Adipocyte (in vitro differentiated cells): Measurements from ENCODE around the gene CELSR2.

ENCODE experiments used
- DNase-seq: peaks from one replicate; pipeline ENCODE4 v3.0.0-alpha.2; 2015; ENCODE audit warnings: low read depth
- H3K27me3 ChIP-seq: replicated peaks from 2 replicates; pipeline ENCODE4 v1.7.0; 2013; ENCODE audit warnings: mild to moderate bottlenecking, low read length, moderate library complexity; ENCODE audit not compliant: control insufficient read depth, insufficient read depth
- H3K36me3 ChIP-seq: 2 replicates; pipeline ENCODE4 v1.7.0; 2013; ENCODE audit warnings: low read length, mild to moderate bottlenecking, moderate library complexity; ENCODE audit not compliant: control insufficient read depth, insufficient read depth, severe bottlenecking
- H3K4me1 ChIP-seq: 2 replicates; pipeline ENCODE4 v1.7.0; 2013; ENCODE audit warnings: mild to moderate bottlenecking, low read length, moderate library complexity; ENCODE audit not compliant: control insufficient read depth, insufficient read depth
- H3K4me3 ChIP-seq: 2 replicates; pipeline ENCODE4 v1.7.0; 2013; ENCODE audit warnings: mild to moderate bottlenecking, low read length, moderate library complexity
- H3K9ac ChIP-seq: 2 replicates; pipeline ENCODE4 v1.7.0; 2013; ENCODE audit warnings: mild to moderate bottlenecking, low read length, moderate library complexity
- H3K9me3 ChIP-seq: 2 replicates; pipeline ENCODE4 v1.7.0; 2013; ENCODE audit warnings: mild to moderate bottlenecking, low read length, moderate library complexity; ENCODE audit not compliant: control insufficient read depth

The CELSR2 gene

DNA sequence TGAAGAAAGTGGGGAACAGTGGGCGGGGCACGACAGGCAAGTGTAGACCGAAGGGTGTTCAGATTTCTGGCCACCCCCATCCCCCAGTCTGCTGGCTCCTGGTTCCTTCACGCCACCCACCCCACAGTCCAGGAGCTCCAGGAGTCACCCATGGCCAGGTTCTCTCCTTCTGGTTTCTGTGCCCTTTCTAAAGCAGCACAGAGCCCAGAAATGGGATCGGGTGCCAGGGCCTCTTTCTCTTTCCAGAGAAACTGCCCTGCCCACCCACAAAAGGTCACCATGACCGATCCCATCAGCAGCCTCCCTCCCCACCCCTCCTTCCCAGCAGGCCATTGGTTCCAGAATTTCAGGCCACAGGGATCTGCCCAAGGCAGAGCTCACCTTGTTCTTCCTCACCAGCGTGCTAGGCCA, 3.2 kb upstream of the CELSR2 start:
- no peaks in the 10 kb centered on the region for H3K36me3 ChIP-seq
- no peaks in the 10 kb centered on the region for H3K9me3 ChIP-seq
- peaks cover 20% of the 10 kb centered on the region for H3K27me3 ChIP-seq
- H3K4me1 ChIP-seq, result peaks cover 15% of the 10 kb centered on the region
- no peak for DNase-seq
- no peak overlapping the region for H3K4me3 ChIP-seq
- no peak overlapping the region for H3K9ac ChIP-seq

DNA sequence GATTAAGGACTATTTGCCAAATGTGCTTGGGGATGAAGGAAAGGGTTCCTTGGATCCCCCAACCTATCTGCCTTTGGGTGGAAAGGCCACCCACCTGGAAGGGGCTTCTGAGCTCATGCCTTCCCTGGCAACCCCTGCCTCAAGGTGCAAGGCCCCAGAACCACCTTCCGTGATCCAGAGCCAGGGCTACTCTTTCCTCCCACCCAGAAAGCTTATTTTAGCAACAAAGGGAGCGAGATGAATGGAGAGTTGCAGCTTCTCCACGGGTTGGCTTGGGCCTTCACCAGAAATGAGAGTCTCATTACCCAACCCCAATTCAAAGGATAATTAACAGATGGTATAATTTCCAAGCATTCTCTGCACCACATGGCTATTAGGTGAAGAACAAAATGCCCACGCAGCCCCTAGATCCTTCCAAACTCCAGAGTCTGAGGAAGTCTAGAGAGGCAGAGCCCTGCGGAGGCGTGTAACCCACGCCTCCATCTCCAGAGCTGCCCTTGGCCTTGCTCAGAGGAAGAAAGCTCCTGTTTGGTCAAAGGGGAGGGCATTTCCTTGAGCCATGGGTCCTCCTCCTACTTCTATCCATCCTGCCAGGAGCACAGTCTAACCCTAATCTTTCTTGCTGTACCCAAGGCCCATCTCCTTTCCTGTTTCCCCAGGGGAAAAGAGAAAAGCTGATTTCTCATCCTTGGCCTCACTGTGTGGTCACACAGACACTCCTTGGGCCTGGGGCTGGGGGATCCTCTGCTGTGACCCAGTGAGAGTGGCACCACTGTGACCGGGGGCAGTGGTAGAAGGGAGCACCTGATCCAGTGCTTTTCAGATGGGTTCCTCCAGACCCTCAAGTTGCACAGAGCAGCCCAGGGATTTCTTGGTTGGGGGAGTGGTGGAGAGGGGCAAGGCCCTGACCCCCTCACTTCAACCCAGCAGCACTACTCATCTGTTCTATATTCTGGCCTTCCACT, 1.7 kb upstream of the CELSR2 start:
- H3K9me3 ChIP-seq, result no peaks in the 10 kb centered on the region
- H3K36me3 ChIP-seq, result no peaks in the 10 kb centered on the region
- DNase-seq, result no peak
- H3K4me3 ChIP-seq, result no peak overlapping the region
- H3K27me3 ChIP-seq, result peaks cover 25% of the 10 kb centered on the region
- H3K9ac ChIP-seq, result no peak overlapping the region
- H3K4me1 ChIP-seq, result no peaks in the 10 kb centered on the region

DNA sequence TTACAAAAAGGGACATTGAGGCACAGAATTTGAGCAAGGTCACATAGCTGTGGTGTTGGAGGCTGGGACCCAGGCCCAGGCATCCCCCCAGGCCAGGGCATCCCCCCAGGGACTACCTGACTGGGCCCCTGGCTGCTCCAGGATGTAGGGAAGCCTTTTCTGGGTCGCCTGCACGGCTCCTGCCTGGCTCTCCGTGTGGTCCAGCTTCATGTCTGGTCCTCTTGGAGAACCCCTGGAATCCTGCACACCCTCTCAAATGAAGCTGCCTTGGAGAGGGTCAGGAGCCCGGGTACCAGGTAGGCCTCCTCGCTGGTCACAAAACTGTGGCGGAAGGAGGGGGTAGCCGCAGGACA, 919 bp upstream of the CELSR2 start:
- Histone ChIP-seq H3K36me3 (no peaks in the 10 kb centered on the region), H3K9me3 (no peaks in the 10 kb centered on the region), H3K27me3 (peaks cover 25% of the 10 kb centered on the region), H3K9ac (no peak overlapping the region), H3K4me3 (no peak overlapping the region), H3K4me1 (peaks cover under 1% of the 10 kb centered on the region)
- DNase-seq, result no peak

DNA sequence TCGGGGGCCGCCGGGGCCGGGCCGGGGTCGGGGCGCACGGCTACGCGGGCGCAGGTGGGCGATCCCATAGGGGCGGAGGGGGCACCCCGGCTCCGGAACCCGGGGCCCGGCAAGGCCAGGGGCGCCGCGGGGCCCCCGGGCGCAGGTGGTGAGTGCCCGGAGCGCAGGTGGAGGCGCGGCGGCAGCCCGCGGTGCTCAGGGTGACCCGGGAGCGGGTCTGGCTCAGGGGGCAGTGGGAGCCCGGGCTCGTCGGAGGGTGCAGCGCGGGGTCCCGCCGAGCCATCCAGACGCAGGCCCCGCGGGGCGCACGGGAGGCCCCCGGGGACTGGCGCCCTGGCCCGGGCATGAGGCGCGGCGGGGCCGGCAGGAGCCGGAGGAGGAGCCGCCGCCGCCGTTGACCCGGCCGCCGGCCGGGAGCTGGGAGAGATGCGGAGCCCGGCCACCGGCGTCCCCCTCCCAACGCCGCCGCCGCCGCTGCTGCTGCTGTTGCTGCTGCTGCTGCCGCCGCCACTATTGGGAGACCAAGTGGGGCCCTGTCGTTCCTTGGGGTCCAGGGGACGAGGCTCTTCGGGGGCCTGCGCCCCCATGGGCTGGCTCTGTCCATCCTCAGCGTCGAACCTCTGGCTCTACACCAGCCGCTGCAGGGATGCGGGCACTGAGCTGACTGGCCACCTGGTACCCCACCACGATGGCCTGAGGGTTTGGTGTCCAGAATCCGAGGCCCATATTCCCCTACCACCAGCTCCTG, 489 bp downstream of the CELSR2 start:
- peaks cover 11% of the 10 kb centered on the region for H3K4me1 ChIP-seq
- H3K4me3 ChIP-seq, result peak overlapping the region; percentile 66
- H3K27me3 ChIP-seq, result peaks cover 25% of the 10 kb centered on the region
- no peaks in the 10 kb centered on the region for H3K9me3 ChIP-seq
- no peaks in the 10 kb centered on the region for H3K36me3 ChIP-seq
- peak; percentile 43 for DNase-seq
- H3K9ac ChIP-seq, result no peak overlapping the region

DNA sequence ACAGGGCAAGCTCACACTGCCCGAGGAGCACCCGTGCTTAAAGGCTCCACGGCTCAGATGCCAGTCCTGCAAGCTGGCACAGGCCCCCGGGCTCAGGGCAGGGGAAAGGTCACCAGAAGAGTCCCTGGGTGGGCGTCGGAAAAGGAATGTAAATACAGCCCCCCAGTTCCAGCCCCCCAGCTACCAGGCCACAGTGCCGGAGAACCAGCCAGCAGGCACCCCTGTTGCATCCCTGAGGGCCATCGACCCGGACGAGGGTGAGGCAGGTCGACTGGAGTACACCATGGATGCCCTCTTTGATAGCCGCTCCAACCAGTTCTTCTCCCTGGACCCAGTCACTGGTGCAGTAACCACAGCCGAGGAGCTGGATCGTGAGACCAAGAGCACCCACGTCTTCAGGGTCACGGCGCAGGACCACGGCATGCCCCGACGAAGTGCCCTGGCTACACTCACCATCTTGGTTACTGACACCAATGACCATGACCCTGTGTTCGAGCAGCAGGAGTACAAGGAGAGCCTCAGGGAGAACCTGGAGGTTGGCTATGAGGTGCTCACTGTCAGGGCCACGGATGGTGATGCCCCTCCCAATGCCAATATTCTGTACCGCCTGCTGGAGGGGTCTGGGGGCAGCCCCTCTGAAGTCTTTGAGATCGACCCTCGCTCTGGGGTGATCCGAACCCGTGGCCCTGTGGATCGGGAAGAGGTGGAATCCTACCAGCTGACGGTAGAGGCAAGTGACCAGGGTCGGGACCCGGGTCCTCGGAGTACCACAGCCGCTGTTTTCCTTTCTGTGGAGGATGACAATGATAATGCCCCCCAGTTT, 1.3 kb downstream of the CELSR2 start:
- DNase-seq, result no peak
- no peaks in the 10 kb centered on the region for H3K9me3 ChIP-seq
- no peaks in the 10 kb centered on the region for H3K36me3 ChIP-seq
- peaks cover 30% of the 10 kb centered on the region for H3K27me3 ChIP-seq
- no peak overlapping the region for H3K9ac ChIP-seq
- peaks cover 11% of the 10 kb centered on the region for H3K4me1 ChIP-seq
- no peak overlapping the region for H3K4me3 ChIP-seq

DNA sequence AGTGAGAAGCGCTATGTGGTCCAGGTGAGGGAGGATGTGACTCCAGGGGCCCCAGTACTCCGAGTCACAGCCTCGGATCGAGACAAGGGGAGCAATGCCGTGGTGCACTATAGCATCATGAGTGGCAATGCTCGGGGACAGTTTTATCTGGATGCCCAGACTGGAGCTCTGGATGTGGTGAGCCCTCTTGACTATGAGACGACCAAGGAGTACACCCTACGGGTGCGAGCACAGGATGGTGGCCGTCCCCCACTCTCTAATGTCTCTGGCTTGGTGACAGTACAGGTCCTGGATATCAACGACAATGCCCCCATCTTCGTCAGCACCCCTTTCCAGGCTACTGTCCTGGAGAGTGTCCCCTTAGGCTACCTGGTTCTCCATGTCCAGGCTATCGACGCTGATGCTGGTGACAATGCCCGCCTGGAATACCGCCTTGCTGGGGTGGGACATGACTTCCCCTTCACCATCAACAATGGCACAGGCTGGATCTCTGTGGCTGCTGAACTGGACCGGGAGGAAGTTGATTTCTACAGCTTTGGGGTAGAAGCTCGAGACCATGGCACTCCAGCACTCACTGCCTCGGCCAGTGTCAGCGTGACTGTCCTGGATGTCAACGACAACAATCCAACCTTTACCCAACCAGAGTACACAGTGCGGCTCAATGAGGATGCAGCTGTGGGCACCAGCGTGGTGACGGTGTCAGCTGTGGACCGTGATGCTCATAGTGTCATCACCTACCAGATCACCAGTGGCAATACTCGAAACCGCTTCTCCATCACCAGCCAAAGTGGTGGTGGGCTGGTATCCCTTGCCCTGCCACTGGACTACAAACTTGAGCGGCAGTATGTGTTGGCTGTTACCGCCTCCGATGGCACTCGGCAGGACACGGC, 2.2 kb downstream of the CELSR2 start:
- Histone ChIP-seq H3K27me3 (peaks cover 38% of the 10 kb centered on the region), H3K4me3 (no peak overlapping the region), H3K36me3 (no peaks in the 10 kb centered on the region), H3K9me3 (no peaks in the 10 kb centered on the region), H3K4me1 (peaks cover 11% of the 10 kb centered on the region), H3K9ac (no peak overlapping the region)
- no peak for DNase-seq

DNA sequence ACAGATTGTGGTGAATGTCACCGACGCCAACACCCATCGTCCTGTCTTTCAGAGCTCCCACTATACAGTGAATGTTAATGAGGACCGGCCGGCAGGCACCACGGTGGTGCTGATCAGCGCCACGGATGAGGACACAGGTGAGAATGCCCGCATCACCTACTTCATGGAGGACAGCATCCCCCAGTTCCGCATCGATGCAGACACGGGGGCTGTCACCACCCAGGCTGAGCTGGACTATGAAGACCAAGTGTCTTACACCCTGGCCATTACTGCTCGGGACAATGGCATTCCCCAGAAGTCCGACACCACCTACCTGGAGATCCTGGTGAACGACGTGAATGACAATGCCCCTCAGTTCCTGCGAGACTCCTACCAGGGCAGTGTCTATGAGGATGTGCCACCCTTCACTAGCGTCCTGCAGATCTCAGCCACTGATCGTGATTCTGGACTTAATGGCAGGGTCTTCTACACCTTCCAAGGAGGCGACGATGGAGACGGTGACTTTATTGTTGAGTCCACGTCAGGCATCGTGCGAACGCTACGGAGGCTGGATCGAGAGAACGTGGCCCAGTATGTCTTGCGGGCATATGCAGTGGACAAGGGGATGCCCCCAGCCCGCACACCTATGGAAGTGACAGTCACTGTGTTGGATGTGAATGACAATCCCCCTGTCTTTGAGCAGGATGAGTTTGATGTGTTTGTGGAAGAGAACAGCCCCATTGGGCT, 3.0 kb downstream of the CELSR2 start:
- no peaks in the 10 kb centered on the region for H3K9me3 ChIP-seq
- peaks cover 38% of the 10 kb centered on the region for H3K27me3 ChIP-seq
- no peaks in the 10 kb centered on the region for H3K36me3 ChIP-seq
- no peak for DNase-seq
- no peak overlapping the region for H3K4me3 ChIP-seq
- H3K9ac ChIP-seq, result no peak overlapping the region
- H3K4me1 ChIP-seq, result peaks cover 11% of the 10 kb centered on the region

DNA sequence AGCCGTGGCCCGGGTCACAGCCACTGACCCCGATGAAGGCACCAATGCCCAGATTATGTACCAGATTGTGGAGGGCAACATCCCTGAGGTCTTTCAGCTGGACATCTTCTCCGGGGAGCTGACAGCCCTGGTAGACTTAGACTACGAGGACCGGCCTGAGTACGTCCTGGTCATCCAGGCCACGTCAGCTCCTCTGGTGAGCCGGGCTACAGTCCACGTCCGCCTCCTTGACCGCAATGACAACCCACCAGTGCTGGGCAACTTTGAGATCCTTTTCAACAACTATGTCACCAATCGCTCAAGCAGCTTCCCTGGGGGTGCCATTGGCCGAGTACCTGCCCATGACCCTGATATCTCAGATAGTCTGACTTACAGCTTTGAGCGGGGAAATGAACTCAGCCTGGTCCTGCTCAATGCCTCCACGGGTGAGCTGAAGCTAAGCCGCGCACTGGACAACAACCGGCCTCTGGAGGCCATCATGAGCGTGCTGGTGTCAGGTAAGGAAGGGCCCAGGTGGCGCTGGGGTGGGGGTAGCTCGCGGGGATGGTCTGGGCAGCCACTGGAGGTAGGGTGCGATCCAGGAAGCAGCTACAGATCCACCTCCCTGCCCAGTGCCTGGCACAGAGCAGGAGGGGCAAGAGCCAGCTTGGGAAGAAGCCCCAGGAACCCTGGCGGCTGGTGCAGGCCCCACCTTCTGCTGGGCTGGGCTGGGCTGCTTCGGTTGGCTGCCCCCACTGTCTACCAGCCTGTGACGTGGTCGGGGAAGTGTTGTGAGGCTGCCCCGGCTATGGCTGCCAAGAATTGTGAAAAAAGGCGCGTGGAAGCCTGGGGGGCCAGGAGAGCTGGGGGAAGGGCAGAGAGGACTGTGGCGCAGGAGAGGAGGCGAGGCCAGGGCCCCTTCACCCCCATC, 3.8 kb downstream of the CELSR2 start:
- no peaks in the 10 kb centered on the region for H3K36me3 ChIP-seq
- peaks cover 34% of the 10 kb centered on the region for H3K27me3 ChIP-seq
- DNase-seq, result no peak
- no peak overlapping the region for H3K9ac ChIP-seq
- H3K4me3 ChIP-seq, result no peak overlapping the region
- peaks cover 11% of the 10 kb centered on the region for H3K4me1 ChIP-seq
- H3K9me3 ChIP-seq, result no peaks in the 10 kb centered on the region

DNA sequence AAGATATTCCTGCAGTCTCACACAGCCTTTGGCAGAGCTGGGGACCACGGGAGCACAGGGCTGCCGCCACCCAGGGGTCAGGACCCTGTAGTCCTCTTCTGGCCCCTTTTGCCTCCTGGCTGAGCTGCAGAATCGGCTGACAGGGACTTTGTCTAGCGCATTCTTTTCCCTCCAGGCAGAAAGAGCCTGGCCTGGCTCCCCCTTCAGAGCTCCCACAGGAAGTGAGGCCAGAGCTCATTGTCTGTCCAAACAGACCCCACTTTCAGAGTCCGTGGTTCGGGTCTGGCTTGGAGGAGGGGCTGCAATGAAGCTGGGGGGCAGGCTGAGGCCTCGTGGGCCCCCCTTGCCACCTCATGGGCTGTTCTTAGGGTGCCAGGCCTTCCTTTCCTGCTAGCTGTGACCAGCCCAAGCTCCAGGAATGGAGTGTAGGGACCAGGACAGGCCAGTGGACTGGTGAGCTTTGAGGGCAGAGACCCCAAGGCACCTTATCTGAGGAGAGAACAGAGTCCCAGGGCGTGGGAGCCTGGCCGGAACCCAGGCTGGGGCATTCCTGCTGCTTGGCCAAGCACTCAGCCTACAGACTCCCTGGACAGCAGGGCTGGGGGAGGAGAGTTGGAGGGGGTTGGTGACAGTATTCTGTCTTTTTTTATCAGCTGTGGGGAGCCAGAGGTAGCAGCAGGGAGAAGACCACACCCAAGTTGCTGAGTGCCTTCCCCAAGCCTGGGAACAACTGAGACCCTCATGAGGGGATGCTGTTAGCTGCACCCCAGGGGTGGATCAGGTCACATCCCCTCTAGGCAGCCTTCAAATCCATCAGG, 4.7 kb downstream of the CELSR2 start:
- H3K27me3 ChIP-seq, result peaks cover 31% of the 10 kb centered on the region
- H3K36me3 ChIP-seq, result no peaks in the 10 kb centered on the region
- H3K4me1 ChIP-seq, result peaks cover 11% of the 10 kb centered on the region
- no peak overlapping the region for H3K4me3 ChIP-seq
- no peak overlapping the region for H3K9ac ChIP-seq
- no peaks in the 10 kb centered on the region for H3K9me3 ChIP-seq
- DNase-seq, result no peak
